ENCODE results near the gene RIMBP2.

Gene RIMBP2

DNA sequence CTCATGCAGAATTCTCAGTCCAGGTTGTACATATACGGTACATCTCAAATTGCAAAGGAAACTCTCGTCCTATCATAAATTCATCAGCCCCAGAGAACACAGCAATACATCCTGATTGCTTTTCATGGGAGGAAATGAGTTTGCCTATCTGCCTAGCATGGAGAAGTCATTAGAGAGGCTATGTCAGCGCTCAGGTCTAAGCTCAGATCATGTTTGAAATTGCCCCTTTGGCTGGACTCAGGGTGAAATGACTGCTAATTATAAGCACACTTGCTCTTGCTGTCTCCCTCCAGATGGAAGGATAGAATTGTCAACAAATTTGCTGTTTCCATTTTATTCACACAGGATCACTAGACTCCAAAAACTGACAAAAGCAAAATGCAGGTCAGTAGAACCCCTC, 178.4 kb downstream of the RIMBP2 start:
- Histone ChIP-seq H2AFZ (ENCODE audit: low read depth, low read length) (no peak overlapping the region), H3K4me3 (ENCODE audit: low read length) (no peak overlapping the region), H3K27ac (ENCODE audit: low read length) (no peak overlapping the region), H4K20me1 (ENCODE audit: insufficient read depth, low read length) (no peaks in the 10 kb centered on the region), H3K9ac (ENCODE audit: low read length) (no peak overlapping the region), H3K36me3 (replicated peaks; ENCODE audit: low read depth, low read length) (no peaks in the 10 kb centered on the region), H3K4me2 (ENCODE audit: low read length) (no peak overlapping the region), H3K79me2 (ENCODE audit: low read length) (no peaks in the 10 kb centered on the region), H3K27me3 (ENCODE audit: low read depth, low read length) (no peaks in the 10 kb centered on the region), H3K9me3 (ENCODE audit: insufficient read depth, low read length) (no peaks in the 10 kb centered on the region), H3K4me1 (ENCODE audit: low read length) (no peaks in the 10 kb centered on the region)
- no peak for TF ChIP-seq EZH2phosphoT487 (IDR thresholded peaks at IDR 0.05; ENCODE audit: low read depth)
- TF ChIP-seq, protein P1, sequence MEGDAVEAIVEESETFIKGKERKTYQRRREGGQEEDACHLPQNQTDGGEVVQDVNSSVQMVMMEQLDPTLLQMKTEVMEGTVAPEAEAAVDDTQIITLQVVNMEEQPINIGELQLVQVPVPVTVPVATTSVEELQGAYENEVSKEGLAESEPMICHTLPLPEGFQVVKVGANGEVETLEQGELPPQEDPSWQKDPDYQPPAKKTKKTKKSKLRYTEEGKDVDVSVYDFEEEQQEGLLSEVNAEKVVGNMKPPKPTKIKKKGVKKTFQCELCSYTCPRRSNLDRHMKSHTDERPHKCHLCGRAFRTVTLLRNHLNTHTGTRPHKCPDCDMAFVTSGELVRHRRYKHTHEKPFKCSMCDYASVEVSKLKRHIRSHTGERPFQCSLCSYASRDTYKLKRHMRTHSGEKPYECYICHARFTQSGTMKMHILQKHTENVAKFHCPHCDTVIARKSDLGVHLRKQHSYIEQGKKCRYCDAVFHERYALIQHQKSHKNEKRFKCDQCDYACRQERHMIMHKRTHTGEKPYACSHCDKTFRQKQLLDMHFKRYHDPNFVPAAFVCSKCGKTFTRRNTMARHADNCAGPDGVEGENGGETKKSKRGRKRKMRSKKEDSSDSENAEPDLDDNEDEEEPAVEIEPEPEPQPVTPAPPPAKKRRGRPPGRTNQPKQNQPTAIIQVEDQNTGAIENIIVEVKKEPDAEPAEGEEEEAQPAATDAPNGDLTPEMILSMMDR (IDR thresholded peaks at IDR 0.05; ENCODE audit: low read depth, low read length) = no peak

DNA sequence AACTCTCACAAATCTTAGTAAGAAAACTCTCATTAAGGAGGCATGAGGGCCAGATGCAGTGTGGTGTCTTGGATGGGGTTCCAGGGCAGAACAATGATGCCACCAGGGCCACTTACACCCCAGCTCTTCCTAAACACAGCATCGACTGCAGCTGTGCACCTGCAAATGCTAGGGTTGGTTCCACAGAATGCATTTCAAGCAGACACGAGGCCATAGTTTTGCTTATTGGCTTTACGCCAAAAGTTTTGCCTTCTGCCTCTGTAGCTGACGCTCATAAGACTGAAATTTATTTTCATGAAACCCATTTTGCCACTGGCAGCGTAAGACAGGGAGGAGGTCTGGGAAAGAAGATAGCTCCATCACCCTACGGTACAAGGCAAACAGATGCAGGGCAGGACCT, 179.0 kb downstream of the RIMBP2 start:
- Histone ChIP-seq H3K9ac (ENCODE audit: low read length) (no peak overlapping the region), H3K4me3 (ENCODE audit: low read length) (no peak overlapping the region), H3K4me1 (ENCODE audit: low read length) (no peaks in the 10 kb centered on the region), H3K27ac (ENCODE audit: low read length) (no peak overlapping the region), H3K36me3 (replicated peaks; ENCODE audit: low read depth, low read length) (no peaks in the 10 kb centered on the region), H3K27me3 (ENCODE audit: low read depth, low read length) (no peaks in the 10 kb centered on the region), H2AFZ (ENCODE audit: low read depth, low read length) (no peak overlapping the region), H3K4me2 (ENCODE audit: low read length) (no peak overlapping the region), H3K79me2 (ENCODE audit: low read length) (no peaks in the 10 kb centered on the region), H4K20me1 (ENCODE audit: insufficient read depth, low read length) (no peaks in the 10 kb centered on the region), H3K9me3 (ENCODE audit: insufficient read depth, low read length) (no peaks in the 10 kb centered on the region)
- no peak for TF ChIP-seq EZH2phosphoT487 (IDR thresholded peaks at IDR 0.05; ENCODE audit: low read depth)
- TF ChIP-seq, protein P1 (IDR thresholded peaks at IDR 0.05; ENCODE audit: low read depth, low read length) = no peak

DNA sequence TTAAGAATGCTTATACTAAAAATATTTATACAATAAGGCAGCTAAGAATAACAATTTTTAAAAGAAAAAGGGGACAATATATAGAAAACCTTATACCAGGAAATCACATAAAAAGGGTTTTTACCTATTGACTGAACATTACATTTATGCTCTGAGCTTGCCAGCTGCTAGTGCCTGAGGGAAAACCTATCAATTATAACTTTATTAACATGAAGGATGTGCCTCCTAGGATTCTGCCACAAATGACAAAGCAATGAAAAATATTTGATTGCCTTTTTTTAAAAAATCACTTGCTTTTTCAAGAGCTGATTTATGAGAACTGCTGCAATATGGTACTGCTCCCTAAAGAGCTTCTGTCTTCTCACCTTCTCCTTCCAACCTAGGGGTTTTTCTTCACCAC, 185.7 kb downstream of the RIMBP2 start:
- H3K4me2 ChIP-seq (ENCODE audit: low read length) = no peak overlapping the region
- H3K4me1 ChIP-seq (ENCODE audit: low read length) = no peaks in the 10 kb centered on the region
- no peak overlapping the region for H3K9ac ChIP-seq (ENCODE audit: low read length)
- no peaks in the 10 kb centered on the region for H4K20me1 ChIP-seq (ENCODE audit: insufficient read depth, low read length)
- no peak overlapping the region for H3K27ac ChIP-seq (ENCODE audit: low read length)
- no peak overlapping the region for H2AFZ ChIP-seq (ENCODE audit: low read depth, low read length)
- no peaks in the 10 kb centered on the region for H3K27me3 ChIP-seq (ENCODE audit: low read depth, low read length)
- no peaks in the 10 kb centered on the region for H3K36me3 ChIP-seq (replicated peaks; ENCODE audit: low read depth, low read length)
- H3K9me3 ChIP-seq (ENCODE audit: insufficient read depth, low read length) = no peaks in the 10 kb centered on the region
- no peaks in the 10 kb centered on the region for H3K79me2 ChIP-seq (ENCODE audit: low read length)
- no peak overlapping the region for H3K4me3 ChIP-seq (ENCODE audit: low read length)
- TF ChIP-seq, protein P1 (IDR thresholded peaks at IDR 0.05; ENCODE audit: low read depth, low read length) = no peak
- TF ChIP-seq EZH2phosphoT487 (IDR thresholded peaks at IDR 0.05; ENCODE audit: low read depth) = no peak

DNA sequence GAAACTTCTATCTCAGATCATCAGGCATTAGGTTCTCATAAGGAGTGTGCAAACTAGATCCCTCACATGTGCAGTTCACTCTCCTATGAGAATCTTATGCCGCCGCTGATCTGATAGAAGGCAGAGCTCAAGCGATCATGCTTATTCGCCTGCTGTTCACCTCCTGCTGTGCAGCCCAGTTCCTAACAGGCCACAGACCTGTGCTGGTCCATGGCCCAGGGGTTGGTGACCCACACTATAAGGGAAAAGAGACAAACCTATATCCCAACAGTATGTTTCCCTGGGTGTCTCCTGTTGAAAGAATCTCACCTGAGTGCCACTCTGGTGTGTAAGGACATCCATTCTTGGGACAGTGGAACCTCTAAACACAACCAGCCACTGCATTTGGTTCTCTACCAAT, 186.3 kb downstream of the RIMBP2 start:
- Histone ChIP-seq H3K9ac (ENCODE audit: low read length) (no peak overlapping the region), H3K4me2 (ENCODE audit: low read length) (no peak overlapping the region), H3K79me2 (ENCODE audit: low read length) (no peaks in the 10 kb centered on the region), H3K36me3 (replicated peaks; ENCODE audit: low read depth, low read length) (no peaks in the 10 kb centered on the region), H3K4me1 (ENCODE audit: low read length) (no peaks in the 10 kb centered on the region), H2AFZ (ENCODE audit: low read depth, low read length) (no peak overlapping the region), H3K27ac (ENCODE audit: low read length) (no peak overlapping the region), H3K27me3 (ENCODE audit: low read depth, low read length) (no peaks in the 10 kb centered on the region), H4K20me1 (ENCODE audit: insufficient read depth, low read length) (no peaks in the 10 kb centered on the region), H3K4me3 (ENCODE audit: low read length) (no peak overlapping the region), H3K9me3 (ENCODE audit: insufficient read depth, low read length) (no peaks in the 10 kb centered on the region)
- TF ChIP-seq EZH2phosphoT487 (IDR thresholded peaks at IDR 0.05; ENCODE audit: low read depth) = no peak
- TF ChIP-seq, protein P1 (IDR thresholded peaks at IDR 0.05; ENCODE audit: low read depth, low read length) = no peak

All from OCI-LY3 (cell line).